Measurements from ENCODE around the gene TENT4B.

DNA sequence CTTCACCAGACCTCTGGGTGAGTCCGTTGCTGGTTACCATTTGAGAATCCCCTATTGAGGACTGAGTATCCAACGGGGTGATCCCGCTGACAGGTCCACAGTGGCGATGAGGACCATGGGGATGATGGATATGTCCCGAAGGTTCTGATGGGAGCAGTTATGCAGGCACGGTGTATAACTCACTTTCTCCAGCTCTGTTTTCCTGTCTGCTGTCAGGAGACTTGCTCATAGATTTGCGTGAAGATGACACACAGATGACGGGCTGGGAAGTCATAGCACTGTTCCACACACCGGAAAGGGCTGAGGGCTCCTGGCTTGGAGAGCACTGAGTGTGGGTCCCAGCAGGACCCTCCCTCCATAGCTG, 91.0 kb downstream of the TENT4B start:
- TF ChIP-seq, protein P1, sequence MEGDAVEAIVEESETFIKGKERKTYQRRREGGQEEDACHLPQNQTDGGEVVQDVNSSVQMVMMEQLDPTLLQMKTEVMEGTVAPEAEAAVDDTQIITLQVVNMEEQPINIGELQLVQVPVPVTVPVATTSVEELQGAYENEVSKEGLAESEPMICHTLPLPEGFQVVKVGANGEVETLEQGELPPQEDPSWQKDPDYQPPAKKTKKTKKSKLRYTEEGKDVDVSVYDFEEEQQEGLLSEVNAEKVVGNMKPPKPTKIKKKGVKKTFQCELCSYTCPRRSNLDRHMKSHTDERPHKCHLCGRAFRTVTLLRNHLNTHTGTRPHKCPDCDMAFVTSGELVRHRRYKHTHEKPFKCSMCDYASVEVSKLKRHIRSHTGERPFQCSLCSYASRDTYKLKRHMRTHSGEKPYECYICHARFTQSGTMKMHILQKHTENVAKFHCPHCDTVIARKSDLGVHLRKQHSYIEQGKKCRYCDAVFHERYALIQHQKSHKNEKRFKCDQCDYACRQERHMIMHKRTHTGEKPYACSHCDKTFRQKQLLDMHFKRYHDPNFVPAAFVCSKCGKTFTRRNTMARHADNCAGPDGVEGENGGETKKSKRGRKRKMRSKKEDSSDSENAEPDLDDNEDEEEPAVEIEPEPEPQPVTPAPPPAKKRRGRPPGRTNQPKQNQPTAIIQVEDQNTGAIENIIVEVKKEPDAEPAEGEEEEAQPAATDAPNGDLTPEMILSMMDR (IDR thresholded peaks at IDR 0.05): no peak
- TF ChIP-seq POLR2A (IDR thresholded peaks at IDR 0.05): no peak
